GM23338 (cell line): ENCODE results near the gene DNAI2.

Experiments
- CREB1 ChIP-seq: fragments of 250-450 bp; sonication (Bioruptor Pico); IDR thresholded peaks from 2 replicates; pipeline ENCODE4 v1.5.0; 2020; ENCODE audit warnings: low read depth, mild to moderate bottlenecking, moderate library complexity
- CTCF ChIP-seq, 2 experiments: fragments of 200-600 bp in 1 of 2; sonication (generic) in 1 of 2; conservative IDR thresholded peaks; 2 replicates each; pipeline versions ENCODE4 v1.5.1 to v1.6.1; 2016 to 2017; ENCODE audit warnings: antibody characterized with exemption in 2 of 2, low read depth in 2 of 2, mild to moderate bottlenecking in 2 of 2, moderate library complexity in 1 of 2
- EZH2 ChIP-seq: fragments of 200-600 bp; sonication (generic); IDR thresholded peaks from one replicate; pipeline ENCODE4 v1.8.0; 2017; ENCODE audit warnings: antibody characterized with exemption, mild to moderate bottlenecking, low read depth; ENCODE audit not compliant: unreplicated experiment
- EZH2phosphoT487 ChIP-seq: fragments of 200-600 bp; sonication (generic); IDR thresholded peaks from one replicate; pipeline ENCODE4 v1.8.1; 2018; ENCODE audit warnings: antibody characterized with exemption; ENCODE audit not compliant: unreplicated experiment
- TF ChIP-seq, protein P1 (sequence below): IDR thresholded peaks from one replicate; pipeline ENCODE4 v1.6.1; 2018; ENCODE audit warnings: antibody characterized with exemption; ENCODE audit not compliant: unreplicated experiment

DNA sequence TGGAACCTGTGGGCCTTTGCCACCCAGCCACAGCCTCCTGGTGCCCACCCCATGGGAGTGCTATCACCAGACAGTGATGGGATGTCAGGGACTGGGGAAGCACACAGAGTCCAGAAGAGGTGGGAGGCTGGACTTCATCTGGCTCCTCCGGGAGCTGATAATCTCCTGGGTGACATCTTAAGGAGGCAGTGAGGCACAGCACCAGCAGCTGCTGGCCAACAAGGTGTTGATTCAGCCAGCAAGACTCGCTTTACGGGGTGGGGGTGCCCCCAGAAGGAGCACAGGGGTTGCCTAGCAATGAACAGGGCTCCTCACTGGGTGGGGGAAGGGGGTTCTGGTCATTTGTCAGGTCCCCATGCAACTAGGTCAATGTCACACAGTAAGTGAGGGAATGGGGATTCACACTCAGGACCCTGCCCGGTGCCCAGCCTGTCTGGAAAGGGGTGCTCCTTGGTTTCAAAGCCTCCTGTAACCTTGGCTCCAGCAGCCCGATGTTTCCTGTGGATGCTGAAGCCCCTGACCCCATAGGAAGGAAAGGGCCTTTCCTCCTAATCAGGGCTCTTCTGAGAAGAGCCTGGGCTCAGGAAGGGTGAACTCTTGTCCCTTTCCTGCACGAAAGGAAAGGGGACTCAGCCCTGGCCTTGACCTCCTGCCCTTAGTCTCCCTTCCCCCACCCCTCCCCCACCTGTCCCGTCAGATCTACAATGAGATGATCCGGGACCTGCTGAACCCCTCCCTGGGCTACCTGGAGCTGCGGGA lies 69.7 kb downstream of the DNAI2 start:
- TF ChIP-seq CTCF (conservative IDR thresholded peaks at IDR 0.05; ENCODE audit: low read depth in 2 of 2) (no peak), EZH2phosphoT487 (no peak), EZH2 (no peak), CREB1 (CRISPR knock-in tag) (no peak)
- TF ChIP-seq, protein P1, sequence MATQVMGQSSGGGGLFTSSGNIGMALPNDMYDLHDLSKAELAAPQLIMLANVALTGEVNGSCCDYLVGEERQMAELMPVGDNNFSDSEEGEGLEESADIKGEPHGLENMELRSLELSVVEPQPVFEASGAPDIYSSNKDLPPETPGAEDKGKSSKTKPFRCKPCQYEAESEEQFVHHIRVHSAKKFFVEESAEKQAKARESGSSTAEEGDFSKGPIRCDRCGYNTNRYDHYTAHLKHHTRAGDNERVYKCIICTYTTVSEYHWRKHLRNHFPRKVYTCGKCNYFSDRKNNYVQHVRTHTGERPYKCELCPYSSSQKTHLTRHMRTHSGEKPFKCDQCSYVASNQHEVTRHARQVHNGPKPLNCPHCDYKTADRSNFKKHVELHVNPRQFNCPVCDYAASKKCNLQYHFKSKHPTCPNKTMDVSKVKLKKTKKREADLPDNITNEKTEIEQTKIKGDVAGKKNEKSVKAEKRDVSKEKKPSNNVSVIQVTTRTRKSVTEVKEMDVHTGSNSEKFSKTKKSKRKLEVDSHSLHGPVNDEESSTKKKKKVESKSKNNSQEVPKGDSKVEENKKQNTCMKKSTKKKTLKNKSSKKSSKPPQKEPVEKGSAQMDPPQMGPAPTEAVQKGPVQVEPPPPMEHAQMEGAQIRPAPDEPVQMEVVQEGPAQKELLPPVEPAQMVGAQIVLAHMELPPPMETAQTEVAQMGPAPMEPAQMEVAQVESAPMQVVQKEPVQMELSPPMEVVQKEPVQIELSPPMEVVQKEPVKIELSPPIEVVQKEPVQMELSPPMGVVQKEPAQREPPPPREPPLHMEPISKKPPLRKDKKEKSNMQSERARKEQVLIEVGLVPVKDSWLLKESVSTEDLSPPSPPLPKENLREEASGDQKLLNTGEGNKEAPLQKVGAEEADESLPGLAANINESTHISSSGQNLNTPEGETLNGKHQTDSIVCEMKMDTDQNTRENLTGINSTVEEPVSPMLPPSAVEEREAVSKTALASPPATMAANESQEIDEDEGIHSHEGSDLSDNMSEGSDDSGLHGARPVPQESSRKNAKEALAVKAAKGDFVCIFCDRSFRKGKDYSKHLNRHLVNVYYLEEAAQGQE: no peak
